ENCODE measurements around the gene FARS2.

- TF ChIP-seq RAD21 (IDR thresholded peaks at IDR 0.05; ENCODE audit: low read length) (no peak), CTCF (IDR thresholded peaks at IDR 0.05) (no peak), ELF1 (IDR thresholded peaks at IDR 0.05) (no peak)
- TF ChIP-seq, protein P1, sequence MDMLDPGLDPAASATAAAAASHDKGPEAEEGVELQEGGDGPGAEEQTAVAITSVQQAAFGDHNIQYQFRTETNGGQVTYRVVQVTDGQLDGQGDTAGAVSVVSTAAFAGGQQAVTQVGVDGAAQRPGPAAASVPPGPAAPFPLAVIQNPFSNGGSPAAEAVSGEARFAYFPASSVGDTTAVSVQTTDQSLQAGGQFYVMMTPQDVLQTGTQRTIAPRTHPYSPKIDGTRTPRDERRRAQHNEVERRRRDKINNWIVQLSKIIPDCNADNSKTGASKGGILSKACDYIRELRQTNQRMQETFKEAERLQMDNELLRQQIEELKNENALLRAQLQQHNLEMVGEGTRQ (IDR thresholded peaks at IDR 0.05; ENCODE audit: borderline replicate concordance, low read depth, low read length), result no peak
Measured at GRCh38 chr6:5624256-5624655, 362.9 kb downstream of the FARS2 start.
